ENCODE data around the gene PTEN. TPM values are rescaled to one million over a fixed set of nuclear protein-coding genes. Genes with fewer than 3 reads are reported as not detected.

PTEN gene
- total RNA-seq, 4 donors from 2014 or later, result 27.9 to 131 (median 68.1) TPM

GRCh38 chr10:87829986-87830729, 33.3 kb upstream of the PTEN start:
- intact Hi-C loops (cut with DNase I), result no loop called here
- no peak for TF ChIP-seq POLR2A (IDR thresholded peaks at IDR 0.05)
- no peak for TF ChIP-seq CTCF (IDR thresholded peaks at IDR 0.05)
- no peak for DNase-seq
- no peaks in the 10 kb centered on the region for H3K4me1 ChIP-seq
- no peak overlapping the region for H3K27ac ChIP-seq
- no peaks in the 10 kb centered on the region for H3K27me3 ChIP-seq
- H3K9me3 ChIP-seq, result no peaks in the 10 kb centered on the region
- H3K36me3 ChIP-seq, result no peaks in the 10 kb centered on the region
- H3K4me3 ChIP-seq, result no peak overlapping the region

GRCh38 chr10:87836098-87836497, 27.3 kb upstream of the PTEN start:
- 92 to 95% methylated on average over 4 of the region's 4 CpGs for WGBS, 2 donors
- peaks cover 3 to 15% (median 6%) of the 10 kb centered on the region in 3 donors for H3K4me1 ChIP-seq
- H3K9me3 ChIP-seq, result no peaks in the 10 kb centered on the region
- no peak for TF ChIP-seq POLR2A (IDR thresholded peaks at IDR 0.05)
- no peak for TF ChIP-seq CTCF (IDR thresholded peaks at IDR 0.05)
- no peak overlapping the region for H3K27ac ChIP-seq
- intact Hi-C loops (cut with DNase I), result no loop called here
- no peak for DNase-seq
- H3K27me3 ChIP-seq, result no peaks in the 10 kb centered on the region
- no peak overlapping the region for H3K4me3 ChIP-seq
- H3K36me3 ChIP-seq, result no peaks in the 10 kb centered on the region

- Histone ChIP-seq H3K4me1 (peaks cover 3 to 23% (median 6%) of the 10 kb centered on the region in 3 donors), H3K27me3 (no peaks in the 10 kb centered on the region), H3K9me3 (no peaks in the 10 kb centered on the region), H3K36me3 (no peaks in the 10 kb centered on the region), H3K27ac (no peak overlapping the region), H3K4me3 (no peak overlapping the region)
- intact Hi-C loops (cut with DNase I), result no loop called here
- no peak for TF ChIP-seq POLR2A (IDR thresholded peaks at IDR 0.05)
- TF ChIP-seq CTCF (IDR thresholded peaks at IDR 0.05), result no peak
- no peak for DNase-seq
Observed at GRCh38 chr10:87837445-87837844, 26.0 kb upstream of the PTEN start.

DNA sequence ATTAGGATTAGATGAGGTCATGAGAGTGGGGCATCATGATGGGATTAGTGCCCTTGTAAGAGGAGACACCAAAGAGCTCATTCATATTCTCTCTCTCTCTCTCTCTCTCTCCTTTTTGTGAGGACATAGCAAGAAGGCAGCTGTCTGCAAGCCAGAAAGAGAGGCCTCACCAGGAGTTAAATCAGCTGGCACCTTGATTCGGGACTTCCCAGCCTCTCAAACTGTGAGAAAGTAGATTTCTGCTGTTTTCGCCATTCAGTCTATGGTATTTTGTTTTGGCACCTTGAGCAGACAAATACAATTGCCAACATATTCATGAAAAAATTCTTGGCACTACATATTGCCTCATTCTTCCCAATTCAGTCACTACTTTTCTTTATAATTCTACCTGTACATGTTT, 24.8 kb upstream of the PTEN start:
- H3K27ac ChIP-seq, result no peak overlapping the region
- H3K36me3 ChIP-seq, result no peaks in the 10 kb centered on the region
- no peaks in the 10 kb centered on the region for H3K27me3 ChIP-seq
- no peak overlapping the region for H3K4me3 ChIP-seq
- H3K4me1 ChIP-seq, result peaks cover 3 to 33% (median 16%) of the 10 kb centered on the region in 3 donors
- 34 to 41% methylated on average over 2 of the region's 2 CpGs for WGBS, 2 donors
- H3K9me3 ChIP-seq, result no peaks in the 10 kb centered on the region
- intact Hi-C loops (cut with DNase I), result no loop called here
- no peak for DNase-seq
- TF ChIP-seq CTCF (IDR thresholded peaks at IDR 0.05) (no peak), POLR2A (IDR thresholded peaks at IDR 0.05) (no peak)

DNA sequence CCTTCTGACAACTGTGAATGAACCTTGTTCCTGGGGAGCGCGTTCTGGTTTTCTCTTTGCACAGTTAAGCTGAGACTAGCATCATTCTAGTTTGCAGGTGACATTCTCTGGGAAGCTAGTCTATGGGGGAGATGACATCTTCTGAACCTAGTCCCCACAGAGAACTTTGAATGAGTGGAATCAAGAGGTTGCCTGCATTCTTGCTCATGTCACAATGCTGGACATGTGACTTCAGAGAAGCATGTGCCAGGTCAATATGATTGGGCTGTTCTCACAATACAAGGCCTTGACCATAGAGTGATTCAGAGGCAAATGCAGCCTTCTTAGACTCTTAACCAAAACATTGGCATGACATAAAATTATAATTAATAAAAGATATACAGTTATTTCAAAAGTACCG, 22.2 kb upstream of the PTEN start:
- WGBS, 2 donors, result 89 to 91% methylated on average over 3 of the region's 3 CpGs
- no peaks in the 10 kb centered on the region for H3K36me3 ChIP-seq
- no peaks in the 10 kb centered on the region for H3K27me3 ChIP-seq
- no peak for DNase-seq
- H3K27ac ChIP-seq, result no peak overlapping the region
- intact Hi-C loops (cut with DNase I), result no loop called here
- no peak for TF ChIP-seq CTCF (IDR thresholded peaks at IDR 0.05)
- TF ChIP-seq POLR2A (IDR thresholded peaks at IDR 0.05), result no peak
- H3K4me3 ChIP-seq, result no peak overlapping the region
- H3K9me3 ChIP-seq, result no peaks in the 10 kb centered on the region
- peaks cover 3 to 51% (median 23%) of the 10 kb centered on the region in 3 donors for H3K4me1 ChIP-seq

All from esophagus squamous epithelium (tissue), 5 donors.